ENCODE measurements around the gene OGFRL1. TPM values are rescaled to one million over a fixed set of nuclear protein-coding genes. Genes with fewer than 3 reads are reported as not detected.

OGFRL1 gene
- total RNA-seq: 67.1 and 83.8 TPM in 2 replicates
- 40.7 and 41.7 TPM in 2 replicates for polyA plus RNA-seq

DNA sequence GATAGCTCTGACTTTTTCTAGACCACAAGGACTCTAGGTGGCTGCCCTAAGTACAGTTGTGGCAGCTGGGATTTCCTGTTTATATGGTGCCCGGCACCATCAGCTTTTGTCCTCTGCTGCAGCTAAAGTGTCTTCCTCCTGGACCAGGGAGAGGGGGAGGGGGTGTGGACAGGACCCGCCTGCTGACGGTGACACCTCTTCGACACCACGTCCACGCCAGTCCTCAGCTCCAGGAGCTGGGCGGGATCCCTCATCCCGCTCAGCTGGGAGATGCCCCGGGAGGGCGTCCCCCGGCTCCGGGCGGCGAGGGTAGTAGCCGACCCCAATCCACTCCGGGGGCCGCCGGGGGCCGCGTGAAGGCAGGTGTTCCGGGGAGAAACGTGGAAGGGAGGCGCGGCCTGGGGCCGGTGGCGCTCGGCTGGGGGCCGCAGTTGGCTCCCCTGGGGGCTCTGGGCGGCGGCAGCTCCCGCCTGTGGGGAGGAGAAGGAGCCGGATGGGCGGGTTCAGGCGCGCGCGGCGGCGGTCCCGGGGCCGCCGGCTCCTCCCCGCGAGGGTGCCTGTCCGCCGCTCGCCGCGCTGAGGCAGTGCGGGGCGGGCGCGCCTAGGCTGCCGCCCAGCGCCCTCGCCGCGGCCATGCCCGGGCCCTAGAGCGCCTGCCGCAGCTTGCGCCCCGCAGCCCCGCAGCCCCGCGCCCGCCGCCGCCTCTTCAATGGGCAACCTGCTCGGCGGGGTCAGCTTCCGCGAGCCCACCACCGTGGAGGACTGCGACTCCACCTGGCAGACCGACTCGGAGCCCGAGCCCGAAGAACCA lies at the start of gene OGFRL1:
Gene OGFRL1, plus strand, starts transcription at position 584 of the 811 bp plus-strand sequence. Its CDS starts 126 bp downstream, at position 710.
- Histone ChIP-seq H3K4me2 (peak within 1 kb of the TSS; percentile 98), H2AFZ (peak within 1 kb of the TSS; percentile 97), H3K27me3 (no peaks in the 10 kb centered on the region), H3K27ac (peak within 1 kb of the TSS; percentile 79), H4K20me1 (ENCODE audit: insufficient read depth, poor library complexity, severe bottlenecking) (no peaks in the 10 kb centered on the region), H3K9me3 (ENCODE audit: low read depth) (no peaks in the 10 kb centered on the region), H3K79me2 (peaks cover 28% of the 10 kb centered on the region), H3K4me1 (ENCODE audit: insufficient read depth) (no peaks in the 10 kb centered on the region), H3K9me2 (replicated peaks; ENCODE audit: insufficient read depth) (no peaks in the 10 kb centered on the region), H3K36me3 (replicated peaks; ENCODE audit: insufficient read depth, low read depth) (no peaks in the 10 kb centered on the region), H3K4me3 (peak within 1 kb of the TSS; percentile 94)
- TF ChIP-seq EZH2 (IDR thresholded peaks at IDR 0.05; ENCODE audit: borderline replicate concordance) (no peak), EZH2phosphoT487 (IDR thresholded peaks at IDR 0.05; ENCODE audit: low read depth, severe bottlenecking, unreplicated experiment) (no peak)
- TF ChIP-seq, protein P1, sequence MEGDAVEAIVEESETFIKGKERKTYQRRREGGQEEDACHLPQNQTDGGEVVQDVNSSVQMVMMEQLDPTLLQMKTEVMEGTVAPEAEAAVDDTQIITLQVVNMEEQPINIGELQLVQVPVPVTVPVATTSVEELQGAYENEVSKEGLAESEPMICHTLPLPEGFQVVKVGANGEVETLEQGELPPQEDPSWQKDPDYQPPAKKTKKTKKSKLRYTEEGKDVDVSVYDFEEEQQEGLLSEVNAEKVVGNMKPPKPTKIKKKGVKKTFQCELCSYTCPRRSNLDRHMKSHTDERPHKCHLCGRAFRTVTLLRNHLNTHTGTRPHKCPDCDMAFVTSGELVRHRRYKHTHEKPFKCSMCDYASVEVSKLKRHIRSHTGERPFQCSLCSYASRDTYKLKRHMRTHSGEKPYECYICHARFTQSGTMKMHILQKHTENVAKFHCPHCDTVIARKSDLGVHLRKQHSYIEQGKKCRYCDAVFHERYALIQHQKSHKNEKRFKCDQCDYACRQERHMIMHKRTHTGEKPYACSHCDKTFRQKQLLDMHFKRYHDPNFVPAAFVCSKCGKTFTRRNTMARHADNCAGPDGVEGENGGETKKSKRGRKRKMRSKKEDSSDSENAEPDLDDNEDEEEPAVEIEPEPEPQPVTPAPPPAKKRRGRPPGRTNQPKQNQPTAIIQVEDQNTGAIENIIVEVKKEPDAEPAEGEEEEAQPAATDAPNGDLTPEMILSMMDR (IDR thresholded peaks at IDR 0.05; ENCODE audit: poor library complexity): no peak
- DNase-seq (ENCODE audit: low spot score): peak; percentile 91
- WGBS (ENCODE audit: low lambda C conversion rate, missing lambda C conversion rate): 1% methylated on average over 57 of the region's 79 CpGs

DNA sequence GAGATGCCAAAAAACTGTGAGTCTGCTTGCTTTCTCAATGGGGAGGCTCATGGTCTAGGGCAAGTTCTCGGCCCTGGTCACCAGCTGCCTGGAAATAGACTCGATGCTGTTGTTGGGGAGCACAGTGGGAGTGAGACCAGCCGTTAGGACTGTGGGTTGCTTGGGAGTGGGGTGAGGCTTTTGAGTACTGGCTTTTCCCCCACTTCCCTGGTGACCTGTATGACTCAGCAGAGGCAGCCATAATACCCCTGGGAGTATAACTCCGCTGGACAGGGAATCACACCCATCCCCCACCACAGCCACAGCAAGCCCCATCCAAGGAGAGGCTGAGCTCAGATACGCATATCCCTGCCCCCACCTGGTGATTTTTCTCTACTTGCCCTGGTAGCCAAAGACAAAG lies 48.9 kb upstream of the OGFRL1 start:
- TF ChIP-seq EZH2phosphoT487 (IDR thresholded peaks at IDR 0.05; ENCODE audit: low read depth, severe bottlenecking, unreplicated experiment): no peak
- TF ChIP-seq EZH2 (IDR thresholded peaks at IDR 0.05; ENCODE audit: borderline replicate concordance): no peak
- TF ChIP-seq, protein P1 (IDR thresholded peaks at IDR 0.05; ENCODE audit: poor library complexity): no peak
- 84% methylated on average over 5 of the region's 5 CpGs for WGBS (ENCODE audit: low lambda C conversion rate, missing lambda C conversion rate)
- no peaks in the 10 kb centered on the region for H3K36me3 ChIP-seq (replicated peaks; ENCODE audit: insufficient read depth, low read depth)

DNA sequence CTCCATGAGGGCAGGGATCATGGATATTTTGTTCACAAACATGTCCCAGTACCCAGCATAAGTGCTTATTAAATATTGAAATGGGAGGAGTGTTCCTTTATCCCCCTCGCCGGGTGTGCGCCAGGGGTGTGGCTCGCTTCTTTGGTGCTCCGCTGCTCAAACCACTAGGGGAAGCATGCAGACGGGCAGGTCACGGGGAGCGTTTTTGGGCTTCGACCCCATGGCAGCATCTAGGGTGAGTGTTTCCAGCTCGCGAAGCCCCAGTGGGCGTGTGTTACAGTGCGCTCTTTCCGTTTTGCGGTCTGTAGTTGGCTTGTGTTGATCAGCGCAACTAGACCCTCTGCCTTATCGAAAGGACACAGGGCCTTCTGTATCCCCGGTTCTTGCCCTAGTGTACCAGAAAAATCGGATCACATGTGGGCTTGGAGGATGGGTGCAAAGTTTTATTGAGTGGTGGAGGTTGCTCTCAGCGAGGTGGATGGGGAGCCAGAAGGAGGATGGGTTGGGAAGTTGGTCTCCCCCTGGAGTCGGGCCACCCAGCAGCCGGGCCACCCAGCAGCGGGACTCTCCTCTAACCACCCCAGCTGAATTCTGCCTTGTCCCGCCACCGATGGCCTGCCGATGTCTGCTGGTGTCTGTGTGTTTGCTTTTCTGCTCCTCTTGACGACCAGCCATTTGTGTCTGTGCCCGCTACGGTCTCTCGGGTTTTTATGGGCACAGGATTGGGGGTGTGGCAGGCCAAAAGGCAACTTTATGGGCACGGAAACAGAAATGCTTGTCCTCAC lies 43.2 kb upstream of the OGFRL1 start:
- TF ChIP-seq EZH2phosphoT487 (IDR thresholded peaks at IDR 0.05; ENCODE audit: low read depth, severe bottlenecking, unreplicated experiment): no peak
- no peak for DNase-seq (ENCODE audit: low spot score)
- no peaks in the 10 kb centered on the region for H3K36me3 ChIP-seq (replicated peaks; ENCODE audit: insufficient read depth, low read depth)
- 93% methylated on average over 31 of the region's 31 CpGs for WGBS (ENCODE audit: low lambda C conversion rate, missing lambda C conversion rate)
- no peak overlapping the region for H3K4me2 ChIP-seq
- no peak overlapping the region for H3K27ac ChIP-seq
- no peak overlapping the region for H3K4me3 ChIP-seq
- H3K9me2 ChIP-seq (replicated peaks; ENCODE audit: insufficient read depth): no peaks in the 10 kb centered on the region
- H3K9me3 ChIP-seq (ENCODE audit: low read depth): no peaks in the 10 kb centered on the region
- H3K27me3 ChIP-seq: no peaks in the 10 kb centered on the region
- no peak overlapping the region for H2AFZ ChIP-seq
- no peaks in the 10 kb centered on the region for H3K79me2 ChIP-seq
- no peaks in the 10 kb centered on the region for H3K4me1 ChIP-seq (ENCODE audit: insufficient read depth)
- no peaks in the 10 kb centered on the region for H4K20me1 ChIP-seq (ENCODE audit: insufficient read depth, poor library complexity, severe bottlenecking)

More for the DNA sequence above, 48.9 kb upstream of the OGFRL1 start:
- no peak overlapping the region for H2AFZ ChIP-seq
- no peak overlapping the region for H3K4me3 ChIP-seq
- DNase-seq (ENCODE audit: low spot score): no peak
- H3K27me3 ChIP-seq: no peaks in the 10 kb centered on the region
- H3K9me3 ChIP-seq (ENCODE audit: low read depth): no peaks in the 10 kb centered on the region
- H3K79me2 ChIP-seq: no peaks in the 10 kb centered on the region
- H3K4me1 ChIP-seq (ENCODE audit: insufficient read depth): no peaks in the 10 kb centered on the region
- no peak overlapping the region for H3K4me2 ChIP-seq
- no peaks in the 10 kb centered on the region for H4K20me1 ChIP-seq (ENCODE audit: insufficient read depth, poor library complexity, severe bottlenecking)
- no peaks in the 10 kb centered on the region for H3K9me2 ChIP-seq (replicated peaks; ENCODE audit: insufficient read depth)
- H3K27ac ChIP-seq: no peak overlapping the region

DNA sequence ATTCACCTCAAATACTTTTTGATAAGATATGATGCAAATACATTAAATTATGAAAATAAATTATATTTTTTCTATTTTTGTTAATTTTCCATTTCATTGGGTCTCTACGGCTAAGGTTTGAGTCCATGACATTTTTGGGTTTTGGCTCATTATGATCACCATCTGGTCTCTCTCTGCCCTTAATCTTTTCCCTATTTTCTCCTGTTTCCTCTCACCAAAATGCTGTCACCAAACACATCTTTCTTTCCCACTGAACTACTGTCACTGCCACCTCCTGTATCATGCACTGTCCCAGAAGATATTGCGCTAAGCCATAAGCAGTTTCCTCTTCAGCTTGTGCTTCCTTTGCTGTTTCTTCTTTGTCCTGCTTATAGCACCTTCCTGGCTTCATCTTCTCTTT lies 42.0 kb upstream of the OGFRL1 start:
- no peak for DNase-seq (ENCODE audit: low spot score)
- TF ChIP-seq, protein P1 (IDR thresholded peaks at IDR 0.05; ENCODE audit: poor library complexity): no peak
- TF ChIP-seq EZH2 (IDR thresholded peaks at IDR 0.05; ENCODE audit: borderline replicate concordance) (no peak), EZH2phosphoT487 (IDR thresholded peaks at IDR 0.05; ENCODE audit: low read depth, severe bottlenecking, unreplicated experiment) (no peak)
- 97% methylated on average over 2 of the region's 2 CpGs for WGBS (ENCODE audit: low lambda C conversion rate, missing lambda C conversion rate)
- H3K9me2 ChIP-seq (replicated peaks; ENCODE audit: insufficient read depth): no peaks in the 10 kb centered on the region
- no peaks in the 10 kb centered on the region for H3K9me3 ChIP-seq (ENCODE audit: low read depth)
- no peak overlapping the region for H3K4me3 ChIP-seq
- no peaks in the 10 kb centered on the region for H3K36me3 ChIP-seq (replicated peaks; ENCODE audit: insufficient read depth, low read depth)
- no peaks in the 10 kb centered on the region for H3K27me3 ChIP-seq
- no peaks in the 10 kb centered on the region for H4K20me1 ChIP-seq (ENCODE audit: insufficient read depth, poor library complexity, severe bottlenecking)
- H3K4me1 ChIP-seq (ENCODE audit: insufficient read depth): no peaks in the 10 kb centered on the region
- H3K27ac ChIP-seq: no peak overlapping the region
- no peaks in the 10 kb centered on the region for H3K79me2 ChIP-seq
- no peak overlapping the region for H2AFZ ChIP-seq
- no peak overlapping the region for H3K4me2 ChIP-seq

All from hepatocyte (in vitro differentiated cells).